Vagina (tissue), 2 donors: ENCODE data around the gene CHRM4. TPM values are rescaled to one million over a fixed set of nuclear protein-coding genes. Genes with fewer than 3 reads are reported as not detected.

Source experiments
- DNase-seq, 2 donors: peaks; one replicate each; pipeline ENCODE4 v3.0.0-alpha.2; 2017; ENCODE audit errors: extremely low spot score in 2 of 2
- H3K27ac ChIP-seq: fragments of 200-600 bp; sonication (generic); one replicate; pipeline ENCODE4 v1.5.1; 2019
- H3K27me3 ChIP-seq: fragments of 200-600 bp; sonication (generic); one replicate; pipeline ENCODE4 v1.5.1; 2019
- H3K36me3 ChIP-seq, 2 donors: fragments of 200-600 bp; sonication (generic); one replicate each; pipeline ENCODE4 v1.5.1; 2017 to 2019
- H3K4me1 ChIP-seq: fragments of 200-600 bp; sonication (generic); one replicate; pipeline ENCODE4 v1.5.1; 2019
- H3K4me3 ChIP-seq, 2 donors: fragments of 200-600 bp; sonication (generic); 1 replicate in 1 of 2; 2 replicates in 1 of 2; pipeline ENCODE4 v1.5.1; 2016 to 2019
- H3K9me3 ChIP-seq: fragments of 200-600 bp; sonication (generic); one replicate; pipeline ENCODE4 v1.5.1; 2019
- POLR2A ChIP-seq, 2 donors: fragments of 450-650 bp; IDR thresholded peaks; one replicate each; pipeline ENCODE4 v1.6.1; 2017; ENCODE audit warnings: antibody characterized with exemption in 2 of 2, mild to moderate bottlenecking in 2 of 2, moderate library complexity in 2 of 2
- POLR2AphosphoS5 ChIP-seq, 2 donors: sonication (generic); formaldehyde crosslinking; IDR thresholded peaks; one replicate each; pipeline ENCODE4 v1.9.0; 2017; ENCODE audit warnings: antibody characterized with exemption in 2 of 2, mild to moderate bottlenecking in 2 of 2, low read depth in 1 of 2; ENCODE audit not compliant: insufficient read depth in 1 of 2
- intact Hi-C: fragments of 100-400 bp; cut with DNase I; formaldehyde crosslinking; loops from one replicate; pipeline ENCODE4 v1.15.1; 2023
- total RNA-seq: library from RNA; depleted of rRNA; stranded (reverse); fragments of >200 nt; gene quantifications from one replicate; pipeline ENCODE4 v1.2.3, GENCODE V29; 2016
- TF ChIP-seq, protein P1 (sequence below), 3 experiments: fragments of 450-650 bp in 2 of 3; fragments of 200-600 bp in 1 of 3; sonication (generic) in 1 of 3; IDR thresholded peaks; one replicate each; pipeline ENCODE4 v1.5.1; 2017 to 2019; ENCODE audit warnings: antibody characterized with exemption in 3 of 3, mild to moderate bottlenecking in 2 of 3, moderate library complexity in 2 of 3

Gene CHRM4
- total RNA-seq, 1 donor from 2014 or later = not detected

DNA sequence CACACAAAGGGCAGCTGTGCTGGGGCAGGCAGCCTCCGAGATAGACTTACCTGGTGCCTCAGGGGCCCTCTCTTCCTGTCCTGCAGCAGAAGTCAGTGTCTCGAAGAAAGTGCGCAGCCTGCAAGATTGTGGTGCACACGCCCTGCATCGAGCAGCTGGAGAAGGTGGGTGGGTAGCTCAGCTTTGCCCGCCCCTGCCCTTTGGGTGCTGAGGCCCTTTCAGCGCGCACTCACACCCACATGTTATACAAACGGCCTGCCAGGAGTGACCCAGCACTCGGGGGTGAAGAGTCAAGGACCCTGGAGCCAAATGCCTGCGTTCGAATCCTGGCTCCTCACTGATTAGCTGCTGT lies 23.7 kb downstream of the CHRM4 start:
- intact Hi-C loops = no loop called here
- DNase-seq = no peak
- TF ChIP-seq, protein P1, sequence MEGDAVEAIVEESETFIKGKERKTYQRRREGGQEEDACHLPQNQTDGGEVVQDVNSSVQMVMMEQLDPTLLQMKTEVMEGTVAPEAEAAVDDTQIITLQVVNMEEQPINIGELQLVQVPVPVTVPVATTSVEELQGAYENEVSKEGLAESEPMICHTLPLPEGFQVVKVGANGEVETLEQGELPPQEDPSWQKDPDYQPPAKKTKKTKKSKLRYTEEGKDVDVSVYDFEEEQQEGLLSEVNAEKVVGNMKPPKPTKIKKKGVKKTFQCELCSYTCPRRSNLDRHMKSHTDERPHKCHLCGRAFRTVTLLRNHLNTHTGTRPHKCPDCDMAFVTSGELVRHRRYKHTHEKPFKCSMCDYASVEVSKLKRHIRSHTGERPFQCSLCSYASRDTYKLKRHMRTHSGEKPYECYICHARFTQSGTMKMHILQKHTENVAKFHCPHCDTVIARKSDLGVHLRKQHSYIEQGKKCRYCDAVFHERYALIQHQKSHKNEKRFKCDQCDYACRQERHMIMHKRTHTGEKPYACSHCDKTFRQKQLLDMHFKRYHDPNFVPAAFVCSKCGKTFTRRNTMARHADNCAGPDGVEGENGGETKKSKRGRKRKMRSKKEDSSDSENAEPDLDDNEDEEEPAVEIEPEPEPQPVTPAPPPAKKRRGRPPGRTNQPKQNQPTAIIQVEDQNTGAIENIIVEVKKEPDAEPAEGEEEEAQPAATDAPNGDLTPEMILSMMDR (IDR thresholded peaks at IDR 0.05) = peak in 1 of 3 experiments; percentile 2
- peak in 1 of 2 donors; percentile 0 for TF ChIP-seq POLR2AphosphoS5 (IDR thresholded peaks at IDR 0.05; ENCODE audit: insufficient read depth in 1 of 2, low read depth in 1 of 2)
- TF ChIP-seq POLR2A (IDR thresholded peaks at IDR 0.05) = no peak
- Histone ChIP-seq H3K36me3 (peaks cover 0 to 30% of the 10 kb centered on the region in 2 donors), H3K27ac (no peak overlapping the region), H3K27me3 (no peaks in the 10 kb centered on the region), H3K9me3 (no peaks in the 10 kb centered on the region), H3K4me3 (no peak overlapping the region), H3K4me1 (peaks cover 25% of the 10 kb centered on the region)

DNA sequence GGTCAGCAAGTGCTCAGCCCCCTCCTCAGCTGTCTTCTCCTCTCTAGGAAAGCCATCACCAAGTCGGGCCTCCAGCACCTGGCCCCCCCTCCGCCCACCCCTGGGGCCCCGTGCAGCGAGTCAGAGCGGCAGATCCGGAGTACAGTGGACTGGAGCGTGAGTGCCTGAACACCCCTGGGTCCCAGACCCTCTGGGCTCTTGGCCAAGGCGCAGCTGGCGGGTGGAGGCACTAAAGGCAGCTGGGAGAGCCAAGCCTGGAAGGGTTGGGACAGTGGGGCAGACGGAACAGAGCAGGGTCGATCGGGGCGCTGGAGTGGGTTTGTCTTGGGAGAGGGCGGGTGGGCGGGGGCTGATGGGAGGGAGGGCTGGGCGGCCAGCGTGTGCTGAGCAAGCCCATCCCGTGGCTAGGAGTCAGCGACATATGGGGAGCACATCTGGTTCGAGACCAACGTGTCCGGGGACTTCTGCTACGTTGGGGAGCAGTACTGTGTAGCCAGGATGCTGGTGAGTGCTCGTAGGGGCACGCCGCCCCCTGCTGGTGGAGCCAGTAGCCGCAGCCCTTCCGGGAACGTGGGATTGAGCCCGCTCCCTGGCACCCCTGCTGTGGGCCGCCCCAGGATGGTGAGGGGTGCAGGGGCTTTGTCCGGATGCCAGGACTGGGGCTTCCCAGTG lies 24.2 kb downstream of the CHRM4 start:
- Histone ChIP-seq H3K36me3 (peaks cover 0 to 25% of the 10 kb centered on the region in 2 donors), H3K4me3 (no peak overlapping the region), H3K9me3 (no peaks in the 10 kb centered on the region), H3K4me1 (peaks cover 30% of the 10 kb centered on the region), H3K27ac (peak overlapping the region; percentile 20), H3K27me3 (no peaks in the 10 kb centered on the region)
- no peak for DNase-seq
- intact Hi-C loops = no loop called here
- peak in 1 of 2 donors; percentile 14 for TF ChIP-seq POLR2AphosphoS5 (IDR thresholded peaks at IDR 0.05; ENCODE audit: insufficient read depth in 1 of 2, low read depth in 1 of 2)
- TF ChIP-seq, protein P1 (IDR thresholded peaks at IDR 0.05) = peak; percentile 71 to 82 (median 75)
- TF ChIP-seq POLR2A (IDR thresholded peaks at IDR 0.05) = no peak

DNA sequence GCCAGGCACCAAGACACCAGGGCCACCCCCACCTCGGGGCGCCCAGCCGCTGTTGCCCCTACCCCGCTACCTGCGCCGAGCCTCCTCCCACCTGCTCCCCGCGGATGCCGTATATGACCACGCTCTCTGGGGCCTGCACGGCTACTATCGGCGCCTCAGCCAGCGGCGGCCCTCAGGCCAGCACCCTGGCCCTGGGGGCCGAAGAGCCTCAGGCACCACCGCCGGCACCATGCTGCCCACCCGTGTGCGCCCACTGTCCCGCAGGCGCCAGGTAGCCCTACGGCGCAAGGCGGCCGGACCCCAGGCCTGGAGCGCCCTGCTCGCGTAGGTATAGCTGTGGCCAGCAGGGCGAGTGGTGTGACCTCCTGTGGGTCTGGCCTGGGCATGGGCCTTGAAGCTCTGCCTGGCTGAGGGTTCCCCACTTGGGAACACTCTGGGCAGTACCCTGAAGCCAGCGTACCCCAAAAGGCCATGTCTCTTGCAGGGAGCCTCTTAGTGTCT lies 24.9 kb downstream of the CHRM4 start:
- H3K4me1 ChIP-seq = peaks cover 37% of the 10 kb centered on the region
- no peak overlapping the region for H3K4me3 ChIP-seq
- no peaks in the 10 kb centered on the region for H3K9me3 ChIP-seq
- H3K27me3 ChIP-seq = no peaks in the 10 kb centered on the region
- DNase-seq = no peak
- H3K27ac ChIP-seq = no peak overlapping the region
- H3K36me3 ChIP-seq = peaks cover 0 to 20% of the 10 kb centered on the region in 2 donors
- intact Hi-C loops = no loop called here
- TF ChIP-seq POLR2AphosphoS5 (IDR thresholded peaks at IDR 0.05; ENCODE audit: insufficient read depth in 1 of 2, low read depth in 1 of 2) (no peak), POLR2A (IDR thresholded peaks at IDR 0.05) (no peak)
- TF ChIP-seq, protein P1 (IDR thresholded peaks at IDR 0.05) = no peak

DNA sequence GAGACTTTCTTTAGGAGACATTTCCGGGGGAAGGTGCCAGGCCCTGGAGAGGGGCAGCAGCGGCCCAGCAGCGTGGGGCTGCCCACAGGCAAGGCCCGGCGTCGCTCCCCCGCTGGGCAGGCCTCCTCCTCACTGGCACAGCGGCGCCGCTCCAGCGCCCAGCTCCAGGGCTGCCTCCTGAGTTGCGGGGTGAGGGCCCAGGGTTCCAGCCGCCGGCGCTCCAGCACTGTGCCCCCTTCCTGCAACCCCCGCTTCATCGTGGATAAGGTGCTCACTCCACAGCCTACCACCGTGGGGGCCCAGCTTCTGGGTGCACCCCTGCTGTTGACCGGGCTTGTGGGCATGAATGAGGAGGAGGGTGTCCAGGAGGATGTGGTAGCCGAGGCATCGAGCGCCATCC lies 25.3 kb downstream of the CHRM4 start:
- intact Hi-C loops = no loop called here
- H3K27ac ChIP-seq = no peak overlapping the region
- TF ChIP-seq POLR2A (IDR thresholded peaks at IDR 0.05) (no peak), POLR2AphosphoS5 (IDR thresholded peaks at IDR 0.05; ENCODE audit: insufficient read depth in 1 of 2, low read depth in 1 of 2) (no peak)
- TF ChIP-seq, protein P1 (IDR thresholded peaks at IDR 0.05) = no peak
- H3K9me3 ChIP-seq = no peaks in the 10 kb centered on the region
- no peak for DNase-seq
- H3K4me3 ChIP-seq = no peak overlapping the region
- no peaks in the 10 kb centered on the region for H3K27me3 ChIP-seq
- peaks cover 0 to 15% of the 10 kb centered on the region in 2 donors for H3K36me3 ChIP-seq
- H3K4me1 ChIP-seq = peaks cover 41% of the 10 kb centered on the region

DNA sequence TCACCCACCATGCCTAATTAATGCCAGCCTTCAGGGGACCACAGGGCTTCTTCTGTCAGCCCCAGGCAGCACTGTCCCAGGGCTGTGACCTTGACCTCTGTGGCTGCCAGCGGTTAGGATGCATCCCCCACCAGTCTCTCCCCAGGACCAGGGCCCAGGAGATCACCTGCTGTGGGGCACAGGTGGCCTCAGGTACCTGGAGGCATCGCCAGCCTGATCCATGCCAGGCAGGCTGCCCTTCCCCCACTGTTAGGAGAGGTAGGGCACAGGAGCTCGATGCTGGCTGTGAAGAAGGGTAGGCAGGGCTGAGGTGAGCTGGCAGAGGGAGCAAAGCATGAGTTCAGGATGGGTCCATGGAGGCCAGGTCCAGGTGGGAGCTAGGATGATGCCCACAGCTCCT lies 26.8 kb downstream of the CHRM4 start:
- Histone ChIP-seq H3K36me3 (peaks cover 0 to 2% of the 10 kb centered on the region in 2 donors), H3K27ac (no peak overlapping the region), H3K27me3 (no peaks in the 10 kb centered on the region), H3K4me1 (peaks cover 48% of the 10 kb centered on the region), H3K9me3 (no peaks in the 10 kb centered on the region), H3K4me3 (no peak overlapping the region)
- no peak for DNase-seq
- TF ChIP-seq, protein P1 (IDR thresholded peaks at IDR 0.05) = no peak
- TF ChIP-seq POLR2AphosphoS5 (IDR thresholded peaks at IDR 0.05; ENCODE audit: insufficient read depth in 1 of 2, low read depth in 1 of 2) = no peak
- no peak for TF ChIP-seq POLR2A (IDR thresholded peaks at IDR 0.05)
- intact Hi-C loops = no loop called here
